CD4-positive, alpha-beta T cell (primary cell): ENCODE measurements around the gene TECPR1. TPM values are rescaled to one million over a fixed set of nuclear protein-coding genes. Genes with fewer than 3 reads are reported as not detected.
A peak's percentile ranks its signal among the peaks of the same experiment; 100 is the strongest.

Experiments used
- ATAC-seq: fragments of 200-7000 bp; cut with Tn5 transposase; one replicate; pipeline ENCODE4 v1.10.0; 2022; ENCODE audit warnings: mild to moderate bottlenecking; ENCODE audit not compliant: poor library complexity
- CTCF ChIA-PET: fragments of 350-600 bp; sonication (Branson Sonifier 250); formaldehyde crosslinking; loops from one replicate; lab custom pipeline; 2021; ENCODE audit warnings: antibody characterized with exemption, inconsistent platforms; lab: Charles Lee
- POLR2A ChIA-PET: fragments of 350-600 bp; sonication (Branson Sonifier 250); formaldehyde crosslinking; loops from one replicate; lab custom pipeline; 2021; ENCODE audit warnings: antibody characterized with exemption, inconsistent platforms; lab: Charles Lee
- DNase-seq, 14 experiments: peaks; one replicate each; pipeline ENCODE4 v3.0.0-alpha.2; 2013 to 2020; ENCODE audit warnings: mixed read lengths in 2 of 14
- H3K27ac ChIP-seq, 2 donors: one replicate each; pipeline versions ENCODE4 v1.5.1 to v1.7.0; 2013; ENCODE audit warnings: low read length in 2 of 2, low read depth in 1 of 2, mild to moderate bottlenecking in 1 of 2
- H3K27me3 ChIP-seq, 2 experiments: 1 replicate in 1 of 2; 2 replicates in 1 of 2; pipeline versions ENCODE4 v1.6.1 to v1.7.0; 2013; ENCODE audit warnings: low read length in 2 of 2, control low read depth in 1 of 2, mild to moderate bottlenecking in 1 of 2, moderate library complexity in 1 of 2; ENCODE audit not compliant: insufficient read depth in 2 of 2, control insufficient read depth in 1 of 2
- H3K36me3 ChIP-seq: one replicate; pipeline ENCODE4 v1.6.1; 2013; ENCODE audit warnings: low read length, control low read depth; ENCODE audit not compliant: insufficient read depth
- H3K4me1 ChIP-seq: one replicate; pipeline ENCODE4 v1.6.1; 2013; ENCODE audit warnings: low read length, control low read depth; ENCODE audit not compliant: insufficient read depth
- H3K4me3 ChIP-seq: one replicate; pipeline ENCODE4 v1.5.1; 2013; ENCODE audit warnings: mild to moderate bottlenecking, low read length, moderate library complexity
- H3K9me3 ChIP-seq, 2 experiments: 1 replicate in 1 of 2; 2 replicates in 1 of 2; pipeline versions ENCODE4 v1.6.1 to v1.7.0; 2013; ENCODE audit warnings: low read length in 2 of 2, mild to moderate bottlenecking in 2 of 2, control low read depth in 1 of 2, moderate library complexity in 1 of 2; ENCODE audit not compliant: control insufficient read depth in 1 of 2, insufficient read depth in 1 of 2
- H3K27ac Mint-ChIP-seq: one replicate; pipeline ENCODE4 v1.8.0; 2020; ENCODE audit warnings: mixed read lengths
- H3K27me3 Mint-ChIP-seq: one replicate; pipeline ENCODE4 v1.8.0; 2021; ENCODE audit warnings: mixed read lengths
- H3K36me3 Mint-ChIP-seq: one replicate; pipeline ENCODE4 v1.8.0; 2021; ENCODE audit warnings: low read depth, mixed read lengths
- H3K4me1 Mint-ChIP-seq: one replicate; pipeline ENCODE4 v1.8.0; 2021; ENCODE audit warnings: low read depth, mixed read lengths
- H3K4me3 Mint-ChIP-seq: one replicate; pipeline ENCODE4 v1.8.0; 2020; ENCODE audit warnings: mild to moderate bottlenecking, mixed read lengths
- H3K9me3 Mint-ChIP-seq: one replicate; pipeline ENCODE4 v1.8.0; 2020; ENCODE audit warnings: mixed read lengths
- intact Hi-C, 2 experiments: fragments of 100-400 bp; cut with DNase I in 1 of 2; cut with micrococcal nuclease in 1 of 2; formaldehyde crosslinking; loops; one replicate each; pipeline versions ENCODE4 v1.15.1 to v1.9.0; 2023 to 2025; cut with DNase I, micrococcal nuclease
- total RNA-seq, 174 experiments: library from RNA in 2 of 174; stranded (reverse) in 2 of 174; gene quantifications; one replicate each; pipeline ENCODE4 v1.2.3 and lab custom pipeline; 2021 to 2026
- TF ChIP-seq, protein P1 (sequence below): fragments of 200-600 bp; IDR thresholded peaks from one replicate; pipeline ENCODE4 v1.8.0; 2022; ENCODE audit warnings: antibody characterized with exemption, mild to moderate bottlenecking

TECPR1 gene
- total RNA-seq, 2 experiments from 2014 or later = 85.9 to 90.4 TPM

GRCh38 chr7:98242934-98243333 is 9.1 kb downstream of the TECPR1 start:
- no peaks in the 10 kb centered on the region for H3K9me3 Mint-ChIP-seq

GRCh38 chr7:98242342-98242741 is 9.7 kb downstream of the TECPR1 start:
- ATAC-seq (no peak), DNase-seq (no peak)
- Histone ChIP-seq H3K36me3 (peaks cover 76% of the 10 kb centered on the region), H3K27ac (no peak overlapping the region), H3K4me1 (peaks cover 26% of the 10 kb centered on the region), H3K27me3 (no peaks in the 10 kb centered on the region), H3K9me3 (no peaks in the 10 kb centered on the region), H3K4me3 (no peak overlapping the region)
- TF ChIP-seq, protein P1, sequence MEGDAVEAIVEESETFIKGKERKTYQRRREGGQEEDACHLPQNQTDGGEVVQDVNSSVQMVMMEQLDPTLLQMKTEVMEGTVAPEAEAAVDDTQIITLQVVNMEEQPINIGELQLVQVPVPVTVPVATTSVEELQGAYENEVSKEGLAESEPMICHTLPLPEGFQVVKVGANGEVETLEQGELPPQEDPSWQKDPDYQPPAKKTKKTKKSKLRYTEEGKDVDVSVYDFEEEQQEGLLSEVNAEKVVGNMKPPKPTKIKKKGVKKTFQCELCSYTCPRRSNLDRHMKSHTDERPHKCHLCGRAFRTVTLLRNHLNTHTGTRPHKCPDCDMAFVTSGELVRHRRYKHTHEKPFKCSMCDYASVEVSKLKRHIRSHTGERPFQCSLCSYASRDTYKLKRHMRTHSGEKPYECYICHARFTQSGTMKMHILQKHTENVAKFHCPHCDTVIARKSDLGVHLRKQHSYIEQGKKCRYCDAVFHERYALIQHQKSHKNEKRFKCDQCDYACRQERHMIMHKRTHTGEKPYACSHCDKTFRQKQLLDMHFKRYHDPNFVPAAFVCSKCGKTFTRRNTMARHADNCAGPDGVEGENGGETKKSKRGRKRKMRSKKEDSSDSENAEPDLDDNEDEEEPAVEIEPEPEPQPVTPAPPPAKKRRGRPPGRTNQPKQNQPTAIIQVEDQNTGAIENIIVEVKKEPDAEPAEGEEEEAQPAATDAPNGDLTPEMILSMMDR = no peak
- POLR2A ChIA-PET = no interaction called here
- Mint-ChIP-seq H3K36me3 (peaks cover 74% of the 10 kb centered on the region), H3K9me3 (no peaks in the 10 kb centered on the region), H3K4me1 (peaks cover 8% of the 10 kb centered on the region), H3K27ac (no peak overlapping the region), H3K4me3 (no peak overlapping the region), H3K27me3 (no peaks in the 10 kb centered on the region)
- CTCF ChIA-PET = no interaction called here
- intact Hi-C loops = no loop called here

More at GRCh38 chr7:98242934-98243333, 9.1 kb downstream of the TECPR1 start:
- Mint-ChIP-seq H3K4me3 (no peak overlapping the region), H3K4me1 (peaks cover 10% of the 10 kb centered on the region), H3K27me3 (no peaks in the 10 kb centered on the region), H3K27ac (no peak overlapping the region), H3K36me3 (peaks cover 76% of the 10 kb centered on the region)
- intact Hi-C loops = no loop called here
- DNase-seq (no peak), ATAC-seq (no peak)
- H3K27me3 ChIP-seq = no peaks in the 10 kb centered on the region
- H3K36me3 ChIP-seq = peaks cover 80% of the 10 kb centered on the region
- no peak overlapping the region for H3K4me3 ChIP-seq
- POLR2A ChIA-PET = no interaction called here
- TF ChIP-seq, protein P1 = no peak
- CTCF ChIA-PET = no interaction called here
- no peak overlapping the region for H3K27ac ChIP-seq
- H3K4me1 ChIP-seq = peaks cover 32% of the 10 kb centered on the region
- H3K9me3 ChIP-seq = no peaks in the 10 kb centered on the region

DNA sequence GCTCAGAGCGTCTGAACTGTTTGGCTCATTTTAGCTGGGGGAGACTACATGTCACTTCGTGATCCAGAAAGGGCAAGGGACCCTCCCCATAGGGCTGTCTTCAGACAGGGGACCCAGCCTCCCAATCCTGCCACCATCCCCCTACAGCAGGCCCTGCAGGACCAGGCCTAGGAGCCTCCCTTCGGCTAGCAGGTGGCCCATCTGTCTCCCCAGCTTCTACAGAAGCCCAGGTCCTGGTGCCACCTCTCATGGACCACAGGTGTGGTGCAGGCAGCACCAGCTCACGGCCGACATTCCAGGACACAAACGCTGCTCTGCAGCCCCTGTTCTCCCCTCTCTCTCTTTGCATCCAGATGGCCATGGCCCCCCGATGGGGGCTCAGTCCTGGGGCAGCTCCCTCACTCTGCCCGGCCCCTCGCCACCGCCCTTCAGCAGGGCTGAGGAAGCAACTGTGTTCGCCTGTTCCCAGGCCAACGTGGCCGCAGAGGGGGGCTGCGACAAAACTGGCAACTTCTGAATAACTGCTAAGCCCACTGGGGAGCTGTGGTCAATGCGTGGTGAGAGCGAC is 10.3 kb downstream of the TECPR1 start:
- Mint-ChIP-seq H3K36me3 (peaks cover 75% of the 10 kb centered on the region), H3K27me3 (no peaks in the 10 kb centered on the region), H3K4me3 (no peak overlapping the region), H3K27ac (peak overlapping the region; percentile 39), H3K9me3 (no peaks in the 10 kb centered on the region), H3K4me1 (peaks cover 5% of the 10 kb centered on the region)
- no peaks in the 10 kb centered on the region for H3K27me3 ChIP-seq
- CTCF ChIA-PET = no interaction called here
- H3K36me3 ChIP-seq = peaks cover 77% of the 10 kb centered on the region
- H3K9me3 ChIP-seq = no peaks in the 10 kb centered on the region
- no peak for ATAC-seq
- H3K27ac ChIP-seq = no peak overlapping the region
- intact Hi-C loops = no loop called here
- no peak overlapping the region for H3K4me3 ChIP-seq
- POLR2A ChIA-PET = no interaction called here
- no peak for DNase-seq
- TF ChIP-seq, protein P1 = no peak
- peaks cover 20% of the 10 kb centered on the region for H3K4me1 ChIP-seq
